ENCODE results near the gene RAB4A.

The RAB4A gene

GRCh38 chr1:229280037-229280828 is 9.3 kb downstream of the RAB4A start:
- TF ChIP-seq CTCF (IDR thresholded peaks at IDR 0.05) (no peak), ZFX (IDR thresholded peaks at IDR 0.05; ENCODE audit: borderline replicate concordance) (no peak)

GRCh38 chr1:229280921-229281320 is 10.0 kb downstream of the RAB4A start:
- no peak overlapping the region for H3K27ac ChIP-seq
- TF ChIP-seq ZFX (IDR thresholded peaks at IDR 0.05; ENCODE audit: borderline replicate concordance) (no peak), CTCF (IDR thresholded peaks at IDR 0.05) (no peak)

More at GRCh38 chr1:229280037-229280828, 9.3 kb downstream of the RAB4A start:
- no peak overlapping the region for H3K27ac ChIP-seq

- no peak for TF ChIP-seq ZFX (IDR thresholded peaks at IDR 0.05; ENCODE audit: borderline replicate concordance)
- no peak for TF ChIP-seq CTCF (IDR thresholded peaks at IDR 0.05)
- no peak overlapping the region for H3K27ac ChIP-seq
These were observed 10.5 kb downstream of the RAB4A start for GRCh38 chr1:229281339-229281926.

GRCh38 chr1:229282295-229282823 is 11.4 kb downstream of the RAB4A start:
- TF ChIP-seq CTCF (IDR thresholded peaks at IDR 0.05) (no peak), ZFX (IDR thresholded peaks at IDR 0.05; ENCODE audit: borderline replicate concordance) (no peak)
- H3K27ac ChIP-seq, result no peak overlapping the region

- H3K27ac ChIP-seq, result no peak overlapping the region
- TF ChIP-seq CTCF (IDR thresholded peaks at IDR 0.05), result no peak
- TF ChIP-seq ZFX (IDR thresholded peaks at IDR 0.05; ENCODE audit: borderline replicate concordance), result no peak
These were observed 12.3 kb downstream of the RAB4A start for GRCh38 chr1:229283183-229283611.

- H3K27ac ChIP-seq, result no peak overlapping the region
- no peak for TF ChIP-seq ZFX (IDR thresholded peaks at IDR 0.05; ENCODE audit: borderline replicate concordance)
- TF ChIP-seq CTCF (IDR thresholded peaks at IDR 0.05), result no peak
These were observed 14.0 kb downstream of the RAB4A start for GRCh38 chr1:229284887-229285286.

GRCh38 chr1:229285440-229285839 is 14.5 kb downstream of the RAB4A start:
- TF ChIP-seq ZFX (IDR thresholded peaks at IDR 0.05; ENCODE audit: borderline replicate concordance) (no peak), CTCF (IDR thresholded peaks at IDR 0.05) (no peak)
- no peak overlapping the region for H3K27ac ChIP-seq
